ENCODE results near the gene MED13.

- TF ChIP-seq EZH2 (IDR thresholded peaks at IDR 0.05; ENCODE audit: low read depth) = no peak
- no peak for TF ChIP-seq CTCF (conservative IDR thresholded peaks at IDR 0.05)
These were observed 75.6 kb downstream of the MED13 start for GRCh38 chr17:61989509-61989908.

Measured in PC-9 (cell line).